Measurements from ENCODE around the gene SNAPC2.
A peak's percentile ranks its signal among the peaks of the same experiment; 100 is the strongest.
"Not testable (repeated sequence)": the region's sequence is repeated elsewhere in the genome, so short reads cannot be mapped to it uniquely, and the experiment has no call there.

The SNAPC2 gene

GRCh38 chr19:7888826-7889217 lies 31.3 kb upstream of the SNAPC2 start:
- H3K27ac ChIP-seq, result peak overlapping the region; percentile 63
- no peak for DNase-seq (ENCODE audit: low spot score)
- ChIA-PET POLR2A (ENCODE audit: low non-redundant PET) (interaction anchor here (0.6 to 1.4 kb wide), 6 partner anchors 9 to 494 kb away, joined by 3 to 6 read pairs (median 6); partner anchors contain the start of gene MAP2K7), CTCF (interaction anchor here (0.6 kb wide), 1 partner anchor 1047 kb away, joined by 6 read pairs; no protein-coding TSS in a partner anchor)
- no peak for TF ChIP-seq CTCF (conservative IDR thresholded peaks at IDR 0.05; ENCODE audit: low read depth)

- not testable (repeated sequence) for DNase-seq (ENCODE audit: low spot score)
- POLR2A ChIA-PET (ENCODE audit: low non-redundant PET), result interaction anchor here (0.6 kb wide), 2 partner anchors 8 to 465 kb away, joined by 7 to 8 read pairs; no protein-coding TSS in a partner anchor
Observed at GRCh38 chr19:7893362-7894101, 26.6 kb upstream of the SNAPC2 start.

GRCh38 chr19:7894612-7895309 lies 25.4 kb upstream of the SNAPC2 start:
- ChIA-PET POLR2A (ENCODE audit: low non-redundant PET) (interaction anchor here (0.6 kb wide), 1 partner anchor 24 kb away, joined by 4 read pairs; no protein-coding TSS in a partner anchor), CTCF (interaction anchor here (0.6 to 1.3 kb wide), 3 partner anchors 17 to 94 kb away, joined by 3 to 5 read pairs (median 4); no protein-coding TSS in a partner anchor)
- TF ChIP-seq CTCF (conservative IDR thresholded peaks at IDR 0.05; ENCODE audit: low read depth), result no peak
- peak; percentile 50 for DNase-seq (ENCODE audit: low spot score)
- peak overlapping the region; percentile 95 for H3K27ac ChIP-seq

More at GRCh38 chr19:7893362-7894101, 26.6 kb upstream of the SNAPC2 start:
- peak overlapping the region; percentile 95 for H3K27ac ChIP-seq
- CTCF ChIA-PET, result interaction anchor here (0.6 to 1.3 kb wide), 2 partner anchors 24 to 59 kb away, joined by 3 to 4 read pairs; no protein-coding TSS in a partner anchor

GRCh38 chr19:7895565-7895964 lies 24.6 kb upstream of the SNAPC2 start:
- TF ChIP-seq CTCF (conservative IDR thresholded peaks at IDR 0.05; ENCODE audit: low read depth), result no peak
- no peak for DNase-seq (ENCODE audit: low spot score)
- ChIA-PET CTCF (no interaction called here), POLR2A (ENCODE audit: low non-redundant PET) (no interaction called here)
- H3K27ac ChIP-seq, result peak overlapping the region; percentile 95

- peak overlapping the region; percentile 95 for H3K27ac ChIP-seq
- DNase-seq (ENCODE audit: low spot score), result no peak
- ChIA-PET POLR2A (ENCODE audit: low non-redundant PET) (interaction anchor here (0.6 kb wide), 1 partner anchor 57 kb away, joined by 3 read pairs; no protein-coding TSS in a partner anchor), CTCF (interaction anchor here (0.7 kb wide), 2 partner anchors 45 to 1560 kb away, joined by 3 to 4 read pairs; no protein-coding TSS in a partner anchor)
- TF ChIP-seq CTCF (conservative IDR thresholded peaks at IDR 0.05; ENCODE audit: low read depth), result no peak
Observed at GRCh38 chr19:7897292-7897691, 22.8 kb upstream of the SNAPC2 start.

- DNase-seq (ENCODE audit: low spot score), result no peak
- TF ChIP-seq CTCF (conservative IDR thresholded peaks at IDR 0.05; ENCODE audit: low read depth), result no peak
- CTCF ChIA-PET, result no interaction called here
- H3K27ac ChIP-seq, result peak overlapping the region; percentile 95
- POLR2A ChIA-PET (ENCODE audit: low non-redundant PET), result no interaction called here
Observed at GRCh38 chr19:7898967-7899366, 21.2 kb upstream of the SNAPC2 start.

Measured in RWPE1 (cell line).